ENCODE data around the gene APOL1. TPM values are rescaled to one million over a fixed set of nuclear protein-coding genes. Genes with fewer than 3 reads are reported as not detected.
"Not testable (repeated sequence)": the region's sequence is repeated elsewhere in the genome, so short reads cannot be mapped to it uniquely, and the experiment has no call there.

Gene APOL1
- total RNA-seq, 1 donor from 2014 or later: 1.7 TPM

GRCh38 chr22:36208162-36208765, 44.7 kb upstream of the APOL1 start:
- H3K27ac Mint-ChIP-seq: no peak overlapping the region
- peaks cover 21% of the 10 kb centered on the region for H3K9me3 Mint-ChIP-seq
- no peak for TF ChIP-seq CTCF (IDR thresholded peaks at IDR 0.05; ENCODE audit: unreplicated experiment)
- no peaks in the 10 kb centered on the region for H3K27me3 Mint-ChIP-seq (ENCODE audit: low read depth)
- H3K36me3 Mint-ChIP-seq: peaks cover 8% of the 10 kb centered on the region
- no peak for DNase-seq (ENCODE audit: low spot score in 2 of 2, unreplicated experiment in 2 of 2)
- H3K4me1 Mint-ChIP-seq: peaks cover 44% of the 10 kb centered on the region
- no peak overlapping the region for H3K4me3 Mint-ChIP-seq

GRCh38 chr22:36208914-36209313, 44.0 kb upstream of the APOL1 start:
- Mint-ChIP-seq H3K9me3 (peaks cover 21% of the 10 kb centered on the region), H3K4me1 (peaks cover 41% of the 10 kb centered on the region), H3K27me3 (ENCODE audit: low read depth) (no peaks in the 10 kb centered on the region), H3K36me3 (peaks cover 8% of the 10 kb centered on the region), H3K4me3 (no peak overlapping the region), H3K27ac (no peak overlapping the region)
- no peak for TF ChIP-seq CTCF (IDR thresholded peaks at IDR 0.05; ENCODE audit: unreplicated experiment)
- DNase-seq (ENCODE audit: low spot score in 2 of 2, unreplicated experiment in 2 of 2): no peak

GRCh38 chr22:36209488-36209908, 43.4 kb upstream of the APOL1 start:
- peaks cover 21% of the 10 kb centered on the region for H3K9me3 Mint-ChIP-seq
- not testable (repeated sequence) for H3K27ac Mint-ChIP-seq; H3K27me3 Mint-ChIP-seq (ENCODE audit: low read depth); H3K4me3 Mint-ChIP-seq; H3K36me3 Mint-ChIP-seq; DNase-seq (ENCODE audit: low spot score in 2 of 2, unreplicated experiment in 2 of 2)
- peaks cover 41% of the 10 kb centered on the region for H3K4me1 Mint-ChIP-seq

- peaks cover 8% of the 10 kb centered on the region for H3K36me3 Mint-ChIP-seq
- H3K27me3 Mint-ChIP-seq (ENCODE audit: low read depth): no peaks in the 10 kb centered on the region
- no peak overlapping the region for H3K27ac Mint-ChIP-seq
- peaks cover 21% of the 10 kb centered on the region for H3K9me3 Mint-ChIP-seq
- H3K4me1 Mint-ChIP-seq: peaks cover 41% of the 10 kb centered on the region
- TF ChIP-seq CTCF (IDR thresholded peaks at IDR 0.05; ENCODE audit: unreplicated experiment): no peak
- no peak overlapping the region for H3K4me3 Mint-ChIP-seq
- no peak for DNase-seq (ENCODE audit: low spot score in 2 of 2, unreplicated experiment in 2 of 2)
Observed at GRCh38 chr22:36210224-36210623, 42.7 kb upstream of the APOL1 start.

GRCh38 chr22:36211237-36211861, 41.6 kb upstream of the APOL1 start:
- no peaks in the 10 kb centered on the region for H3K27me3 Mint-ChIP-seq (ENCODE audit: low read depth)
- peaks cover 8% of the 10 kb centered on the region for H3K36me3 Mint-ChIP-seq
- no peak for DNase-seq (ENCODE audit: low spot score in 2 of 2, unreplicated experiment in 2 of 2)
- no peak overlapping the region for H3K4me3 Mint-ChIP-seq
- peaks cover 45% of the 10 kb centered on the region for H3K4me1 Mint-ChIP-seq
- H3K9me3 Mint-ChIP-seq: peaks cover 21% of the 10 kb centered on the region
- H3K27ac Mint-ChIP-seq: no peak overlapping the region
- no peak for TF ChIP-seq CTCF (IDR thresholded peaks at IDR 0.05; ENCODE audit: unreplicated experiment)

GRCh38 chr22:36212901-36213300, 40.0 kb upstream of the APOL1 start:
- no peak for DNase-seq (ENCODE audit: low spot score in 2 of 2, unreplicated experiment in 2 of 2)
- Mint-ChIP-seq H3K27ac (no peak overlapping the region), H3K9me3 (peaks cover 21% of the 10 kb centered on the region), H3K36me3 (peaks cover 8% of the 10 kb centered on the region), H3K4me1 (peaks cover 38% of the 10 kb centered on the region), H3K4me3 (no peak overlapping the region), H3K27me3 (ENCODE audit: low read depth) (no peaks in the 10 kb centered on the region)
- TF ChIP-seq CTCF (IDR thresholded peaks at IDR 0.05; ENCODE audit: unreplicated experiment): no peak
